ENCODE measurements around the gene CEP83. TPM values are rescaled to one million over a fixed set of nuclear protein-coding genes. Genes with fewer than 3 reads are reported as not detected.
"Not testable (repeated sequence)": the region's sequence is repeated elsewhere in the genome, so short reads cannot be mapped to it uniquely, and the experiment has no call there.

The CEP83 gene
- total RNA-seq, 1 experiment from 2014 or later: 28.9 TPM

- TF ChIP-seq CTCF (IDR thresholded peaks at IDR 0.05; ENCODE audit: unreplicated experiment): no peak
- H3K27me3 Mint-ChIP-seq (ENCODE audit: unreplicated experiment): no peaks in the 10 kb centered on the region
- peaks cover 18% of the 10 kb centered on the region for H3K36me3 Mint-ChIP-seq (ENCODE audit: insufficient read depth, unreplicated experiment)
- no peak for DNase-seq
- BruUV-seq (replicated peaks): no TSS peak
- no peak overlapping the region for H3K27ac Mint-ChIP-seq (ENCODE audit: unreplicated experiment)
- CTCF ChIA-PET: interaction anchor here (0.7 kb wide), 1 partner anchor 1514 kb away, joined by 3 read pairs; no protein-coding TSS in a partner anchor
- no peak overlapping the region for H3K4me3 Mint-ChIP-seq (ENCODE audit: low read depth, unreplicated experiment)
- intact Hi-C loops (cut with micrococcal nuclease; ENCODE audit: unreplicated experiment): no loop called here
- peaks cover 9% of the 10 kb centered on the region for H3K4me1 Mint-ChIP-seq (ENCODE audit: low read depth, unreplicated experiment)
- H3K9me3 Mint-ChIP-seq (ENCODE audit: low read depth, unreplicated experiment): peaks cover 2% of the 10 kb centered on the region
Measured at GRCh38 chr12:94457311-94457710, 2.4 kb downstream of the CEP83 start.

- H3K4me3 Mint-ChIP-seq (ENCODE audit: low read depth, unreplicated experiment); H3K9me3 Mint-ChIP-seq (ENCODE audit: low read depth, unreplicated experiment); intact Hi-C loops (cut with micrococcal nuclease; ENCODE audit: unreplicated experiment); H3K4me1 Mint-ChIP-seq (ENCODE audit: low read depth, unreplicated experiment); CTCF ChIA-PET; DNase-seq; H3K27ac Mint-ChIP-seq (ENCODE audit: unreplicated experiment); BruUV-seq (replicated peaks); H3K36me3 Mint-ChIP-seq (ENCODE audit: insufficient read depth, unreplicated experiment); H3K27me3 Mint-ChIP-seq (ENCODE audit: unreplicated experiment): not testable (repeated sequence)
Measured at GRCh38 chr12:94454318-94454717, 5.3 kb downstream of the CEP83 start.

- CTCF ChIA-PET: interaction anchor here (0.6 kb wide), 1 partner anchor 1323 kb away, joined by 4 read pairs; no protein-coding TSS in a partner anchor
- Mint-ChIP-seq H3K4me1 (ENCODE audit: low read depth, unreplicated experiment) (peaks cover 5% of the 10 kb centered on the region), H3K4me3 (ENCODE audit: low read depth, unreplicated experiment) (no peak overlapping the region), H3K27ac (ENCODE audit: unreplicated experiment) (no peak overlapping the region), H3K9me3 (ENCODE audit: low read depth, unreplicated experiment) (peaks cover 6% of the 10 kb centered on the region), H3K27me3 (ENCODE audit: unreplicated experiment) (no peaks in the 10 kb centered on the region), H3K36me3 (ENCODE audit: insufficient read depth, unreplicated experiment) (no peaks in the 10 kb centered on the region)
- TF ChIP-seq CTCF (IDR thresholded peaks at IDR 0.05; ENCODE audit: unreplicated experiment): no peak
- no peak for DNase-seq
- BruUV-seq (replicated peaks): no TSS peak
- intact Hi-C loops (cut with micrococcal nuclease; ENCODE audit: unreplicated experiment): no loop called here
Measured at GRCh38 chr12:94445662-94446061, 14.0 kb downstream of the CEP83 start.

GRCh38 chr12:94437303-94437702, 22.4 kb downstream of the CEP83 start:
- Mint-ChIP-seq H3K27me3 (ENCODE audit: unreplicated experiment) (no peaks in the 10 kb centered on the region), H3K4me1 (ENCODE audit: low read depth, unreplicated experiment) (peaks cover 22% of the 10 kb centered on the region), H3K36me3 (ENCODE audit: insufficient read depth, unreplicated experiment) (no peaks in the 10 kb centered on the region), H3K4me3 (ENCODE audit: low read depth, unreplicated experiment) (no peak overlapping the region), H3K27ac (ENCODE audit: unreplicated experiment) (no peak overlapping the region), H3K9me3 (ENCODE audit: low read depth, unreplicated experiment) (no peaks in the 10 kb centered on the region)
- no peak for DNase-seq
- TF ChIP-seq CTCF (IDR thresholded peaks at IDR 0.05; ENCODE audit: unreplicated experiment): no peak
- BruUV-seq (replicated peaks): no TSS peak
- CTCF ChIA-PET: interaction anchor here (0.7 kb wide), 2 partner anchors 23 to 188 kb away, joined by 3 to 4 read pairs; no protein-coding TSS in a partner anchor
- intact Hi-C loops (cut with micrococcal nuclease; ENCODE audit: unreplicated experiment): no loop called here

GRCh38 chr12:94435511-94435927, 24.1 kb downstream of the CEP83 start:
- Mint-ChIP-seq H3K36me3 (ENCODE audit: insufficient read depth, unreplicated experiment) (no peaks in the 10 kb centered on the region), H3K4me3 (ENCODE audit: low read depth, unreplicated experiment) (no peak overlapping the region), H3K9me3 (ENCODE audit: low read depth, unreplicated experiment) (no peaks in the 10 kb centered on the region), H3K27me3 (ENCODE audit: unreplicated experiment) (no peaks in the 10 kb centered on the region), H3K27ac (ENCODE audit: unreplicated experiment) (no peak overlapping the region), H3K4me1 (ENCODE audit: low read depth, unreplicated experiment) (peaks cover 26% of the 10 kb centered on the region)
- intact Hi-C loops (cut with micrococcal nuclease; ENCODE audit: unreplicated experiment): no loop called here
- DNase-seq: no peak
- TF ChIP-seq CTCF (IDR thresholded peaks at IDR 0.05; ENCODE audit: unreplicated experiment): no peak
- BruUV-seq (replicated peaks): no TSS peak
- CTCF ChIA-PET: interaction anchor here (0.6 kb wide), 1 partner anchor 442 kb away, joined by 5 read pairs; no protein-coding TSS in a partner anchor

Data from Calu3 (cell line).